CD14-positive monocyte (primary cell): ENCODE data around the gene MICAL1. TPM values are rescaled to one million over a fixed set of nuclear protein-coding genes. Genes with fewer than 3 reads are reported as not detected.

Source experiments
- DNase-seq, 3 donors: peaks; one replicate each; pipeline ENCODE4 v3.0.0-alpha.2; 2011 to 2022
- H2AFZ ChIP-seq: 2 replicates; pipeline ENCODE4 v1.6.0; 2012; ENCODE audit warnings: mild to moderate bottlenecking, low read depth, low read length, inconsistent platforms; ENCODE audit not compliant: insufficient read depth, poor library complexity, severe bottlenecking
- H3K27ac ChIP-seq, 2 donors: 1 replicate in 1 of 2; 2 replicates in 1 of 2; pipeline ENCODE4 v1.5.1; 2012 to 2013; ENCODE audit warnings: low read length in 2 of 2, control low read depth in 1 of 2, inconsistent platforms in 1 of 2, low read depth in 1 of 2, mild to moderate bottlenecking in 1 of 2
- H3K27me3 ChIP-seq, 2 donors: one replicate each; pipeline versions ENCODE4 v1.6.0 to v1.6.1; 2011 to 2013; ENCODE audit warnings: low read length in 2 of 2; ENCODE audit not compliant: control insufficient read depth in 2 of 2, insufficient read depth in 2 of 2
- H3K36me3 ChIP-seq, 2 donors: replicated peaks in 1 of 2; 1 replicate in 1 of 2; 2 replicates in 1 of 2; pipeline versions ENCODE4 v1.5.1 to v1.6.1; 2012 to 2013; ENCODE audit warnings: low read length in 2 of 2, control low read depth in 1 of 2, inconsistent platforms in 1 of 2, mild to moderate bottlenecking in 1 of 2; ENCODE audit not compliant: insufficient read depth in 2 of 2, control insufficient read depth in 1 of 2
- H3K4me1 ChIP-seq, 2 donors: 1 replicate in 1 of 2; 2 replicates in 1 of 2; pipeline versions ENCODE4 v1.5.1 to v1.6.1; 2012 to 2013; ENCODE audit warnings: low read length in 2 of 2, control low read depth in 1 of 2, inconsistent platforms in 1 of 2, mild to moderate bottlenecking in 1 of 2, moderate library complexity in 1 of 2; ENCODE audit not compliant: insufficient read depth in 2 of 2, control insufficient read depth in 1 of 2
- H3K4me2 ChIP-seq: replicated peaks from 2 replicates; pipeline ENCODE3; 2012; ENCODE audit warnings: low read length, moderate library complexity, mild to moderate bottlenecking; ENCODE audit not compliant: poor library complexity, severe bottlenecking; ENCODE audit errors: extremely low read depth
- H3K4me3 ChIP-seq, 3 experiments: fragments of 200-600 bp in 1 of 3; sonication (generic) in 1 of 3; replicated peaks in 1 of 3; 1 replicate in 2 of 3; 2 replicates in 1 of 3; pipeline ENCODE4 v1.5.1; 2011 to 2013; ENCODE audit warnings: low read length in 3 of 3, mild to moderate bottlenecking in 3 of 3, control low read depth in 2 of 3, low read depth in 2 of 3, inconsistent platforms in 1 of 3, moderate library complexity in 1 of 3
- H3K79me2 ChIP-seq: 2 replicates; pipeline ENCODE4 v1.6.0; 2012; ENCODE audit warnings: mild to moderate bottlenecking, control low read depth, inconsistent platforms, low read length, moderate library complexity; ENCODE audit not compliant: insufficient read depth
- H3K9ac ChIP-seq: 2 replicates; pipeline ENCODE4 v1.6.0; 2017; ENCODE audit warnings: low read length, mild to moderate bottlenecking; ENCODE audit not compliant: insufficient read depth, poor library complexity, severe bottlenecking
- H3K9me3 ChIP-seq, 2 donors: replicated peaks in 1 of 2; 1 replicate in 1 of 2; 2 replicates in 1 of 2; pipeline versions ENCODE4 v1.5.1 to v1.6.1; 2012 to 2013; ENCODE audit warnings: low read length in 2 of 2, control low read depth in 1 of 2; ENCODE audit not compliant: control insufficient read depth in 1 of 2, insufficient read depth in 1 of 2
- H4K20me1 ChIP-seq: 2 replicates; pipeline ENCODE4 v1.6.0; 2012; ENCODE audit warnings: mild to moderate bottlenecking, low read length, control low read depth, moderate library complexity; ENCODE audit not compliant: insufficient read depth
- H3K27ac Mint-ChIP-seq, 7 donors: one replicate each; pipeline ENCODE4 v1.8.0; 2020; ENCODE audit warnings: mild to moderate bottlenecking in 7 of 7, mixed read lengths in 7 of 7, moderate library complexity in 6 of 7, inconsistent platforms in 2 of 7
- H3K27me3 Mint-ChIP-seq, 3 donors: one replicate each; pipeline ENCODE4 v1.8.0; 2021 to 2022; ENCODE audit warnings: low read depth in 3 of 3, mild to moderate bottlenecking in 3 of 3, mixed read lengths in 3 of 3, moderate library complexity in 3 of 3, inconsistent platforms in 1 of 3
- H3K36me3 Mint-ChIP-seq, 2 donors: one replicate each; pipeline ENCODE4 v1.8.0; 2020; ENCODE audit warnings: mixed read lengths in 2 of 2, inconsistent platforms in 1 of 2, mild to moderate bottlenecking in 1 of 2
- H3K4me1 Mint-ChIP-seq: one replicate; pipeline ENCODE4 v1.8.0; 2020; ENCODE audit warnings: mild to moderate bottlenecking, mixed read lengths
- H3K4me3 Mint-ChIP-seq, 2 donors: one replicate each; pipeline ENCODE4 v1.8.0; 2020; ENCODE audit warnings: mild to moderate bottlenecking in 2 of 2, mixed read lengths in 2 of 2, moderate library complexity in 1 of 2
- H3K9me3 Mint-ChIP-seq, 7 donors: one replicate each; pipeline ENCODE4 v1.8.0; 2020 to 2022; ENCODE audit warnings: mixed read lengths in 7 of 7, mild to moderate bottlenecking in 6 of 7, moderate library complexity in 6 of 7, inconsistent platforms in 2 of 7
- CTCF ChIP-seq: fragments of 200-600 bp; IDR thresholded peaks from one replicate; pipeline ENCODE4 v1.8.0; 2022; ENCODE audit warnings: antibody characterized with exemption, mild to moderate bottlenecking
- WGBS: methylation state at CpG from one replicate; pipeline ENCODE4 v1.1.5; 2013; ENCODE audit warnings: missing lambda C conversion rate; ENCODE audit not compliant: insufficient coverage; 5-methylcytosine and 5-hydroxymethylcytosine counted together
- intact Hi-C, 2 donors: fragments of 100-400 bp; cut with micrococcal nuclease; formaldehyde crosslinking; loops; one replicate each; pipeline versions ENCODE4 v1.15.0 to v1.15.1; 2023
- polyA plus RNA-seq, 3 donors: library from polyadenylated mRNA; depleted of rRNA in 1 of 3; unstranded in 2 of 3; stranded (reverse) in 1 of 3; fragments of 300-500 nt in 2 of 3; fragments of >200 nt in 1 of 3; fragmentation: Illumina TruSeq in 2 of 3; gene quantifications; 1 replicate in 2 of 3; 2 replicates in 1 of 3; pipeline ENCODE4 v1.2.3, GENCODE V29; 2012 to 2021

Gene MICAL1
- polyA plus RNA-seq, 3 donors: 7.5 to 227 (median 13.2) TPM

DNA sequence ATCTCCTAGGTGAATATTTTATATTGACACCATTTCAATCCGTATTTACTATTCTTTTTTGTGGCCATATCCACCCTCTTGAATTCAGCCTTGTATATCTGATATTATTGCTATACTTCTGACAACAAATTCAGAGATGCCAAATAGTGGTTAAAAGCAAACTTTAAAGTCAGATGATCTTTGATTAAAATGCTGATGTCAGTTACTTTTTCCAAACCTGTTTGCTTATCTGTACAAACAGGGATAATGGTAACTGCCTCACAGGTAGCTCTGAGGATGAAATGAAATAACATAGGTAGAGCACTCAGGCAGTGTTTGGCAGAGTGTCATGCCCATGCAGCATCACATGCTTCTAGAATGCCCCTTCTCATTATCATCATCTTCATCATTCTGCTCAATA, 34.4 kb downstream of the MICAL1 start:
- Histone ChIP-seq H3K27me3 (no peaks in the 10 kb centered on the region), H3K9ac (no peak overlapping the region), H3K36me3 (no peaks in the 10 kb centered on the region), H3K4me2 (no peak overlapping the region), H3K4me1 (no peaks in the 10 kb centered on the region), H3K79me2 (no peaks in the 10 kb centered on the region), H3K9me3 (no peaks in the 10 kb centered on the region), H4K20me1 (no peaks in the 10 kb centered on the region), H3K27ac (no peak overlapping the region), H3K4me3 (no peak overlapping the region), H2AFZ (no peak overlapping the region)
- WGBS: no CpG with 5 or more reads among the region's 1 CpG
- intact Hi-C loops: no loop called here
- H3K9me3 Mint-ChIP-seq: peaks cover 0 to 1% (median 0%) of the 10 kb centered on the region in 7 donors
- H3K36me3 Mint-ChIP-seq: no peaks in the 10 kb centered on the region
- no peak for TF ChIP-seq CTCF
- no peak overlapping the region for H3K4me3 Mint-ChIP-seq
- H3K4me1 Mint-ChIP-seq: no peaks in the 10 kb centered on the region
- peaks cover 0 to 2% (median 0%) of the 10 kb centered on the region in 3 donors for H3K27me3 Mint-ChIP-seq
- no peak overlapping the region for H3K27ac Mint-ChIP-seq
- DNase-seq: no peak

DNA sequence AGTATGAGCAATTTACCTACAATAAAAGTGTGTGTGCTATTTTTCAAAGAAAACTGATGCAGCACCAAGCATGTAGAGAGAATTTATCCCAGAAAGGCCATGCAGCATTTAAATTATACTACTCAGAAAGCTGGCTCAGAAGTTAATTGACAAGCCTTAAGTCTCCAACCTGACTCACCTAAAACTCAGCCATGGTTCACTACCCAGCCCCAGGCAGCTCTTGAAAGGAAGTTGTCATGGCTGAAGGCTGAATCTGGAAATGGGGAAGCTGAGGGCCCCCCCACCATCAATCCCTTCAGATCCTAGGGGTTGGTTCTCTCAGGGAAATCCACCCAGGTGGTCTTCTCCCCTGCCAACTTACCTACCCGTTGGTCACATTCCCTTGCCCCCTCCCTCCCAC, 34.8 kb downstream of the MICAL1 start:
- H3K4me1 Mint-ChIP-seq: no peaks in the 10 kb centered on the region
- no peak overlapping the region for H3K4me2 ChIP-seq
- H2AFZ ChIP-seq: no peak overlapping the region
- no peaks in the 10 kb centered on the region for H3K36me3 ChIP-seq
- H3K9me3 ChIP-seq: no peaks in the 10 kb centered on the region
- H3K27me3 Mint-ChIP-seq: peaks cover 0 to 2% (median 0%) of the 10 kb centered on the region in 3 donors
- H3K27ac Mint-ChIP-seq: no peak overlapping the region
- no peak for TF ChIP-seq CTCF
- H3K79me2 ChIP-seq: no peaks in the 10 kb centered on the region
- no peaks in the 10 kb centered on the region for H3K4me1 ChIP-seq
- H3K4me3 ChIP-seq: no peak overlapping the region
- DNase-seq: peak in 1 of 3 donors; percentile 21
- no CpG with 5 or more reads among the region's 1 CpG for WGBS
- H3K9me3 Mint-ChIP-seq: peaks cover 0 to 1% (median 0%) of the 10 kb centered on the region in 7 donors
- no peak overlapping the region for H3K4me3 Mint-ChIP-seq
- no peak overlapping the region for H3K9ac ChIP-seq
- intact Hi-C loops: no loop called here
- H3K36me3 Mint-ChIP-seq: no peaks in the 10 kb centered on the region
- no peaks in the 10 kb centered on the region for H4K20me1 ChIP-seq
- no peak overlapping the region for H3K27ac ChIP-seq
- H3K27me3 ChIP-seq: no peaks in the 10 kb centered on the region
